Measurements from ENCODE around the gene KLHL8. TPM values are rescaled to one million over a fixed set of nuclear protein-coding genes. Genes with fewer than 3 reads are reported as not detected.

Gene KLHL8
- total RNA-seq, 1 experiment from 2014 or later = 7.5 TPM

DNA sequence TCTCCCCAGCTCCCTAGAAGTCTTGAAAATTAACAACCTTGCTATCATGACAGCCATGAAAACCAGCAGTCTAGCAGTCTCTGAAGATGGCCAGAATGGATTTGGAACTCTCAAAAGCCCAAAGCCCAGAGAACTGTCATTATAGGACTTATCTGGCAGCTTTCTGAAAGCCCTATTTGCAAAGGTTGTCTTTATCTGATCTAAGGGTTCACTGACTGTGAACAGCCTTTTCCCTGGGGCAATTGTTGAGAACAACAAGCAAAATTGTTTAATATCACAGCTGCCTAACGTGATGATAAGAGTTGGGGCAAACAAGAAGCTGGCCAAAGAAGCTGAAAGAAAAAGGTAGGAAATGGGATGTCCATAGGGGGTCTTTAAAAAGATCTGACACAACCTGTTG is 20.9 kb upstream of the KLHL8 start:
- WGBS (ENCODE audit: extremely low coverage, insufficient read length, low lambda C conversion rate) = no CpG with 5 or more reads among the region's 1 CpG
- H3K23me2 ChIP-seq (ENCODE audit: insufficient read length, low read depth, low read length, poor library complexity, severe bottlenecking) = no peaks in the 10 kb centered on the region
- no peaks in the 10 kb centered on the region for H3K9me3 ChIP-seq (ENCODE audit: control insufficient read depth, low read depth, low read length)
- no peak overlapping the region for H3K27ac Mint-ChIP-seq
- H2BK20ac ChIP-seq (ENCODE audit: low read depth, low read length, poor library complexity, severe bottlenecking) = no peak overlapping the region
- H3K23ac ChIP-seq (ENCODE audit: insufficient read length, low read depth, low read length) = no peak overlapping the region
- H3K18ac ChIP-seq (ENCODE audit: insufficient read length, low read depth, low read length) = no peak overlapping the region
- no peaks in the 10 kb centered on the region for H3K4me1 ChIP-seq (ENCODE audit: insufficient read depth, low read length)
- no peak overlapping the region for H2AFZ ChIP-seq (ENCODE audit: low read length)
- H3K56ac ChIP-seq (ENCODE audit: insufficient read length, low read depth, low read length) = no peak overlapping the region
- no peaks in the 10 kb centered on the region for H3K4me1 Mint-ChIP-seq
- no peak overlapping the region for H4K8ac ChIP-seq (replicated peaks; ENCODE audit: insufficient read length, low read depth, low read length)
- no peak overlapping the region for H4K5ac ChIP-seq (ENCODE audit: insufficient read length, low read depth, low read length)
- H3K4me2 ChIP-seq (ENCODE audit: insufficient read depth, insufficient read length, low read length) = no peak overlapping the region
- no peak overlapping the region for H3K9ac ChIP-seq (ENCODE audit: extremely low read depth, insufficient read length, low read length)
- no peak overlapping the region for H2BK120ac ChIP-seq (ENCODE audit: low read depth, low read length, poor library complexity, severe bottlenecking)
- H2AK5ac ChIP-seq (ENCODE audit: insufficient read length, low read length) = no peak overlapping the region
- H2BK5ac ChIP-seq (ENCODE audit: insufficient read length, low read length) = no peak overlapping the region
- no peak overlapping the region for H3K27ac ChIP-seq (ENCODE audit: insufficient read length, low read depth, low read length)
- no peaks in the 10 kb centered on the region for H3K27me3 ChIP-seq (ENCODE audit: insufficient read depth, low read length)
- no peaks in the 10 kb centered on the region; the same call in 1 of the 2 replicates for H3K27me3 Mint-ChIP-seq (ENCODE audit: low read depth)
- no peaks in the 10 kb centered on the region for H4K20me1 ChIP-seq (ENCODE audit: control insufficient read depth, insufficient read depth, insufficient read length)
- no peak for DNase-seq
- H3K79me2 ChIP-seq (ENCODE audit: insufficient read depth, low read length) = no peaks in the 10 kb centered on the region
- H4K91ac ChIP-seq (ENCODE audit: insufficient read length, low read depth, low read length) = no peak overlapping the region
- peaks cover 13 to 28% (median 16%) of the 10 kb centered on the region in 3 experiments for H3K36me3 Mint-ChIP-seq (ENCODE audit: insufficient read depth in 1 of 3, low read depth in 3 of 3)
- TF ChIP-seq, protein P1, sequence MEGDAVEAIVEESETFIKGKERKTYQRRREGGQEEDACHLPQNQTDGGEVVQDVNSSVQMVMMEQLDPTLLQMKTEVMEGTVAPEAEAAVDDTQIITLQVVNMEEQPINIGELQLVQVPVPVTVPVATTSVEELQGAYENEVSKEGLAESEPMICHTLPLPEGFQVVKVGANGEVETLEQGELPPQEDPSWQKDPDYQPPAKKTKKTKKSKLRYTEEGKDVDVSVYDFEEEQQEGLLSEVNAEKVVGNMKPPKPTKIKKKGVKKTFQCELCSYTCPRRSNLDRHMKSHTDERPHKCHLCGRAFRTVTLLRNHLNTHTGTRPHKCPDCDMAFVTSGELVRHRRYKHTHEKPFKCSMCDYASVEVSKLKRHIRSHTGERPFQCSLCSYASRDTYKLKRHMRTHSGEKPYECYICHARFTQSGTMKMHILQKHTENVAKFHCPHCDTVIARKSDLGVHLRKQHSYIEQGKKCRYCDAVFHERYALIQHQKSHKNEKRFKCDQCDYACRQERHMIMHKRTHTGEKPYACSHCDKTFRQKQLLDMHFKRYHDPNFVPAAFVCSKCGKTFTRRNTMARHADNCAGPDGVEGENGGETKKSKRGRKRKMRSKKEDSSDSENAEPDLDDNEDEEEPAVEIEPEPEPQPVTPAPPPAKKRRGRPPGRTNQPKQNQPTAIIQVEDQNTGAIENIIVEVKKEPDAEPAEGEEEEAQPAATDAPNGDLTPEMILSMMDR (conservative IDR thresholded peaks at IDR 0.05) = no peak
- H3K4ac ChIP-seq (ENCODE audit: low read depth, low read length) = no peak overlapping the region
- no peak overlapping the region for H2BK15ac ChIP-seq (ENCODE audit: low read depth, low read length)
- no peak overlapping the region for H2BK12ac ChIP-seq (ENCODE audit: insufficient read length, low read depth, low read length)
- no peak overlapping the region for H3K4me3 Mint-ChIP-seq
- H3K79me1 ChIP-seq (ENCODE audit: insufficient read depth, low read depth, low read length, poor library complexity, severe bottlenecking) = no peaks in the 10 kb centered on the region
- no peak overlapping the region for H3T11ph ChIP-seq (ENCODE audit: low read length)
- no peak overlapping the region for H3K14ac ChIP-seq (ENCODE audit: insufficient read depth, low read length)
- peaks cover 34 to 36% of the 10 kb centered on the region in 2 experiments for H3K9me3 Mint-ChIP-seq
